DOHH2 (cell line): ENCODE data around the gene UBIAD1.

ENCODE experiments used
- EZH2phosphoT487 ChIP-seq: fragments of 200-600 bp; sonication (generic); IDR thresholded peaks from 2 replicates; pipeline ENCODE4 v1.6.1; 2017; ENCODE audit warnings: borderline replicate concordance, mild to moderate bottlenecking, antibody characterized with exemption, low read length, moderate library complexity, mixed read lengths
- TF ChIP-seq, protein P1 (sequence below): fragments of 200-600 bp; sonication (generic); IDR thresholded peaks from one replicate; pipeline ENCODE4 v1.5.1; 2014; ENCODE audit warnings: antibody characterized with exemption, mild to moderate bottlenecking, low read depth, low read length; ENCODE audit not compliant: poor library complexity, severe bottlenecking

DNA sequence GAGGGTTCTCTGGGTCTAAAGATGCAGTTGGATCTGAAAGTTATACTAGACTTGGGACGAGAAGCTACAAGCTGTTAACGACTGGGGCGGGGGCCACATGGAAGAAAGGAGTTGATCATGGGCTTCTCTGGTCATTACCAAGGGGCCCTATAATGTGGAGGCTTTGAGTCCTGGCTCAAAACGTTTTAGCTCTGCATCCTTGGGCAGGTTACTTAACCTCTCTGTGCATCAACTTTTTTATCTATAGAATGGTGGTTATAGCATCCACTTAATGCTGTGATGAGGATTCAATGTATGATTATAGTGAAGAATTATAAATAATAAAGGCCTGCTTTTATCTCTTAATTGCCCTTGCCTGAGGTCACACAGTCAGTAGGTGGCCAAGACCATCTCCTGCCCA, 53.1 kb downstream of the UBIAD1 start:
- TF ChIP-seq, protein P1, sequence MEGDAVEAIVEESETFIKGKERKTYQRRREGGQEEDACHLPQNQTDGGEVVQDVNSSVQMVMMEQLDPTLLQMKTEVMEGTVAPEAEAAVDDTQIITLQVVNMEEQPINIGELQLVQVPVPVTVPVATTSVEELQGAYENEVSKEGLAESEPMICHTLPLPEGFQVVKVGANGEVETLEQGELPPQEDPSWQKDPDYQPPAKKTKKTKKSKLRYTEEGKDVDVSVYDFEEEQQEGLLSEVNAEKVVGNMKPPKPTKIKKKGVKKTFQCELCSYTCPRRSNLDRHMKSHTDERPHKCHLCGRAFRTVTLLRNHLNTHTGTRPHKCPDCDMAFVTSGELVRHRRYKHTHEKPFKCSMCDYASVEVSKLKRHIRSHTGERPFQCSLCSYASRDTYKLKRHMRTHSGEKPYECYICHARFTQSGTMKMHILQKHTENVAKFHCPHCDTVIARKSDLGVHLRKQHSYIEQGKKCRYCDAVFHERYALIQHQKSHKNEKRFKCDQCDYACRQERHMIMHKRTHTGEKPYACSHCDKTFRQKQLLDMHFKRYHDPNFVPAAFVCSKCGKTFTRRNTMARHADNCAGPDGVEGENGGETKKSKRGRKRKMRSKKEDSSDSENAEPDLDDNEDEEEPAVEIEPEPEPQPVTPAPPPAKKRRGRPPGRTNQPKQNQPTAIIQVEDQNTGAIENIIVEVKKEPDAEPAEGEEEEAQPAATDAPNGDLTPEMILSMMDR, result no peak
- TF ChIP-seq EZH2phosphoT487, result no peak
